Measurements from ENCODE around the gene GOLGA8J. TPM values are rescaled to one million over a fixed set of nuclear protein-coding genes. Genes with fewer than 3 reads are reported as not detected.

Gene GOLGA8J
- total RNA-seq, 1 experiment from 2014 or later = not detected

Other genes starting within 250 kb of the GOLGA8J start
- gene GOLGA8T, start 52.1 kb downstream of the GOLGA8J start, total RNA-seq (2021) = 0.53 TPM in 1 of 2 replicates, not detected in the other